Skeletal muscle tissue (tissue), 4 donors: ENCODE measurements around the gene GRM7. TPM values are rescaled to one million over a fixed set of nuclear protein-coding genes. Genes with fewer than 3 reads are reported as not detected.
"Not testable (repeated sequence)": the region's sequence is repeated elsewhere in the genome, so short reads cannot be mapped to it uniquely, and the experiment has no call there.

Source experiments
- H3K27ac ChIP-seq: one replicate; pipeline ENCODE4 v1.7.0; 2013; ENCODE audit warnings: mild to moderate bottlenecking, low read depth, low read length, inconsistent platforms
- H3K27me3 ChIP-seq, 3 donors: one replicate each; pipeline ENCODE4 v1.7.0; 2013; ENCODE audit warnings: low read length in 3 of 3; ENCODE audit not compliant: control insufficient read depth in 3 of 3, insufficient read depth in 3 of 3
- H3K36me3 ChIP-seq, 3 donors: one replicate each; pipeline ENCODE4 v1.7.0; 2013; ENCODE audit warnings: low read length in 3 of 3; ENCODE audit not compliant: control insufficient read depth in 3 of 3, insufficient read depth in 3 of 3
- H3K4me1 ChIP-seq, 3 donors: one replicate each; pipeline ENCODE4 v1.7.0; 2013; ENCODE audit warnings: low read length in 3 of 3, mild to moderate bottlenecking in 3 of 3; ENCODE audit not compliant: control insufficient read depth in 3 of 3, insufficient read depth in 3 of 3
- H3K4me3 ChIP-seq, 3 donors: one replicate each; pipeline ENCODE4 v1.7.0; 2013; ENCODE audit warnings: low read length in 3 of 3
- H3K9ac ChIP-seq, 3 donors: one replicate each; pipeline ENCODE4 v1.7.0; 2013; ENCODE audit warnings: low read length in 3 of 3, mild to moderate bottlenecking in 3 of 3, moderate library complexity in 2 of 3, low read depth in 1 of 3
- H3K9me3 ChIP-seq, 3 donors: one replicate each; pipeline ENCODE4 v1.7.0; 2013; ENCODE audit warnings: low read length in 3 of 3; ENCODE audit not compliant: control insufficient read depth in 3 of 3
- total RNA-seq: library from RNA; depleted of rRNA; stranded (reverse); fragments of >200 nt; gene quantifications from one replicate; pipeline ENCODE4 v1.2.3, GENCODE V29; 2014
- donor health status: Osteomylitis.

Gene GRM7
- total RNA-seq, 1 donor from 2014 or later: 1.0 TPM

DNA sequence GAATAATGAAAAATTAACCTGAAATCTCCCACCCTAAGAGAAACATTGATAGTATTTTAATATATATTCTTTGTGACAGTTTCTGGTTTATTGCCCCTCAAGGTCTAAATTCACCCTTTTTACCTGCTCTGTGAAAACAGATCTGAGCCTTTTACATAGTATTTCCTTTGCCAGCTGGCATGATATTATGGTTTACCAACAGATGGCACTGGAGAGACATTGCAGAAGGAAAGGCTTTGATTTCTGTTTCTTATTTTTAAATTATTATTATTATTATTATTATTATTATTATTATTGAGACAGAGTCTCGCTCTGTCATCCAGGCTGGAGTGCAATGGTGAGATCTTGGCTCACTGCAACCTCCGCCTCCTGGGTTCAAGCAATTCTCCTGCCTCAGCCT, 74.5 kb downstream of the GRM7 start:
- H3K36me3 ChIP-seq, H3K9me3 ChIP-seq, H3K4me3 ChIP-seq, H3K27me3 ChIP-seq, H3K9ac ChIP-seq, H3K27ac ChIP-seq, H3K4me1 ChIP-seq: not testable (repeated sequence)

DNA sequence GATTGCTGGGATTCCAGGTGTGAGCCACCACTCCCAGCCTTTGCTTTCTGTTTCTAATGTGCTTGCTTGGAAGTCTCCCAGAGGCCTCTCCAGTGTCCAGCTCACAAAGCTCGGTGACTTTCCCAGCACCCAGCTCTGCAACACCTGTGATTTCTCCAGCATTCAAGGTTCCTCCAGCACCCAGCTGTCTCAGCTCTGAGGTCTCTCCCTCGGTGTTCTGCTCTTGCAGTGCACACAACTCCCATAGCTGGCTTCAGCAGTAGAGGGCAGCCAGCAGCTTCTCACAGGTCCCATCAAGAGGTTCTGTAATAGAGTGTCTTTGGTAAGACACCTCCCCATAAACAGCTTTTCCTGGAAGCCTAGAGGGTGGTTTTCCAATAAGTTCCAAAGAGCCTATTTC, 75.1 kb downstream of the GRM7 start:
- no peak overlapping the region for H3K4me3 ChIP-seq
- H3K9ac ChIP-seq: no peak overlapping the region
- no peaks in the 10 kb centered on the region for H3K9me3 ChIP-seq
- no peaks in the 10 kb centered on the region for H3K36me3 ChIP-seq
- no peaks in the 10 kb centered on the region for H3K27me3 ChIP-seq
- no peak overlapping the region for H3K27ac ChIP-seq
- no peaks in the 10 kb centered on the region for H3K4me1 ChIP-seq

- Histone ChIP-seq H3K27me3 (no peaks in the 10 kb centered on the region), H3K9ac (no peak overlapping the region), H3K4me3 (no peak overlapping the region), H3K4me1 (no peaks in the 10 kb centered on the region), H3K36me3 (no peaks in the 10 kb centered on the region), H3K27ac (no peak overlapping the region), H3K9me3 (no peaks in the 10 kb centered on the region)
Observed at GRCh38 chr3:6962801-6963200, 101.9 kb downstream of the GRM7 start.

- H3K27me3 ChIP-seq: no peaks in the 10 kb centered on the region
- H3K4me3 ChIP-seq: no peak overlapping the region
- H3K36me3 ChIP-seq: no peaks in the 10 kb centered on the region
- no peak overlapping the region for H3K27ac ChIP-seq
- H3K9ac ChIP-seq: no peak overlapping the region
- no peaks in the 10 kb centered on the region for H3K9me3 ChIP-seq
- no peaks in the 10 kb centered on the region for H3K4me1 ChIP-seq
Observed at GRCh38 chr3:6965881-6966280, 105.0 kb downstream of the GRM7 start.

DNA sequence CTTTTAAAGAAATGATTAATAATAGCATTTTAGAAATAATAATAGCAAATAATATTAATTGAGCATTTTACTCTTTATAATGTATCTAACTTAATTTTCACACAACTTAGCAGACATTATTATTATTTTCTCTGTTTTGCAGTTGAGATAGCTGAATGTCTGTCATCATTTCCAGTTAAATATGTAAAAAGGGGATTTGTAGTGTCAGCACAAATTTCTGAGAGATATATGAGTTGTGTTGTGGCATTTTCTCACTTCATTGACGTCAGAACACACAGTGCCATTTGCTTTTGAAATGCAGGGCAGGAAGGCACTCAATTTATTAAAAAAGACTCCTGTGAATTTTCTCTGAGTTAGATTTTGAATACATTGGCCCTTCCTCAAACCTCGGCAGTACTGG, 111.0 kb downstream of the GRM7 start:
- H3K27ac ChIP-seq: no peak overlapping the region
- peaks cover 0 to 3% (median 0%) of the 10 kb centered on the region in 3 donors for H3K27me3 ChIP-seq
- H3K9me3 ChIP-seq: no peaks in the 10 kb centered on the region
- H3K9ac ChIP-seq: no peak overlapping the region
- no peaks in the 10 kb centered on the region for H3K36me3 ChIP-seq
- no peaks in the 10 kb centered on the region for H3K4me1 ChIP-seq
- H3K4me3 ChIP-seq: no peak overlapping the region

- H3K27me3 ChIP-seq: no peaks in the 10 kb centered on the region
- H3K4me3 ChIP-seq: no peak overlapping the region
- H3K9me3 ChIP-seq: no peaks in the 10 kb centered on the region
- no peaks in the 10 kb centered on the region for H3K36me3 ChIP-seq
- H3K4me1 ChIP-seq: no peaks in the 10 kb centered on the region
- H3K27ac ChIP-seq: no peak overlapping the region
- H3K9ac ChIP-seq: no peak overlapping the region
Observed at GRCh38 chr3:6985848-6986247, 124.9 kb downstream of the GRM7 start.

DNA sequence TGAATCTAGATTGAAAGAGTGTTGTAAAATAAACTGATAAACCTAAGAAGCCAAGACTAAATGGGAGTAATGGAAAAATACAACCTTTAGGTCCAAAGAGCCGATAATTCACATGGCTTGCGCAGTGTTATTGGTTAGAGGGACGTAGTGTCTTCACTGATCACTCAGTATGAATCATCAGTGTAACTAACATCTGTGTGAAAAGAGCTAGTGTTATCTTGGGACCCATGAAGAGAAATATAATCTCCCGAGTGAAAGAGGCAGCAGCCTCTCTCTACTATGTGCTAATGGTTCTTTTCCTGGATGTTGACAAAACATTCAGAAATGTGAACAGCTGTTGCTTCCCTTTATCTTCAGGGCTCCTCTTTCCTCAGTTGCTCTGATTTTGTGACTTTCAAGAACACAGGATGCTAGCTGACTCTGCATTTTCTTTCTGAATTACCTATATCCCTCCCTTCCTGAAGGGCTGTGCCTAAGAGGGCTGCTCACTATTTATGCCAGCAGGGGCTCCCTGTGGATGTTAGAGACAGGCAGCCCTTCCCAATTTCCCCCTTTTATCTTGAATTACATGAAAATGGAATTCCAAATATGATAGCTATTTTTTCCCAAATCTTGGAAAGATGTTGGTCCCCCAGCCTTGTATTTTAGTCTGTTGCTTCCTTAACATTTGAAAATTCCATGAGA, 128.8 kb downstream of the GRM7 start:
- Histone ChIP-seq H3K27me3 (no peaks in the 10 kb centered on the region), H3K27ac (no peak overlapping the region)

DNA sequence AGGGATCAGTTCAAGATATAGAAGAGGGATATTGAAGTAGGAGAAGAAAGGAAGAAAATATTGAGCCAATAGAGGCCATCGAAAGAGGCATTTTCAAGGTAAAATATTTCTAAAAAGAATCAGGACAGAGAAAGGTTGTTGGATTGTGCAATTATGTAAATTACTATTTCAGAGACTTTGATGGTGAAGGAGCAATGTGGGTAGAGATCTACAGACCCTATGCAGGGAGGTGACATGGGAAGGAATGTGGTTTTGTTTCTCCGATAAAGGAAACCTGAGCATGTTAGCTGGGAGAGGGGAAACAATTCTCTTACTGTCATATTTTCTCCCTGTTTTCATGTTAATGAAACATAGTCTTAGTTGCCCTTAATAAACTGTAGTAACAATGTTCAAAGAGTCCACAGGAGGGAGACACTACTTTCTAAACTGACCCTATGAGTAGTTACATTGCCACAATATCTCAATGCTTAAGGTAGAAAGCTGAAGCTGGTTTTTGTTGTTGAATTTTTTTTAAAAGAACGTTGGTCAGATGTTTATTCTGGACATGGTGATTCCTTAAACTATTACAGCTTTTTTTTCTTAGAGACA, 133.3 kb downstream of the GRM7 start:
- Histone ChIP-seq H3K4me3 (no peak overlapping the region), H3K27ac (no peak overlapping the region), H3K27me3 (no peaks in the 10 kb centered on the region), H3K9me3 (no peaks in the 10 kb centered on the region), H3K36me3 (no peaks in the 10 kb centered on the region), H3K4me1 (no peaks in the 10 kb centered on the region), H3K9ac (no peak overlapping the region)

More for the DNA sequence above, 128.8 kb downstream of the GRM7 start:
- no peak overlapping the region for H3K4me3 ChIP-seq
- H3K4me1 ChIP-seq: no peaks in the 10 kb centered on the region
- no peaks in the 10 kb centered on the region for H3K36me3 ChIP-seq
- H3K9me3 ChIP-seq: no peaks in the 10 kb centered on the region
- no peak overlapping the region for H3K9ac ChIP-seq

- H3K4me3 ChIP-seq: no peak overlapping the region
- no peaks in the 10 kb centered on the region for H3K4me1 ChIP-seq
- H3K9ac ChIP-seq: no peak overlapping the region
- H3K27ac ChIP-seq: no peak overlapping the region
- no peaks in the 10 kb centered on the region for H3K36me3 ChIP-seq
- H3K9me3 ChIP-seq: no peaks in the 10 kb centered on the region
- no peaks in the 10 kb centered on the region for H3K27me3 ChIP-seq
Observed at GRCh38 chr3:7000501-7000900, 139.6 kb downstream of the GRM7 start.

DNA sequence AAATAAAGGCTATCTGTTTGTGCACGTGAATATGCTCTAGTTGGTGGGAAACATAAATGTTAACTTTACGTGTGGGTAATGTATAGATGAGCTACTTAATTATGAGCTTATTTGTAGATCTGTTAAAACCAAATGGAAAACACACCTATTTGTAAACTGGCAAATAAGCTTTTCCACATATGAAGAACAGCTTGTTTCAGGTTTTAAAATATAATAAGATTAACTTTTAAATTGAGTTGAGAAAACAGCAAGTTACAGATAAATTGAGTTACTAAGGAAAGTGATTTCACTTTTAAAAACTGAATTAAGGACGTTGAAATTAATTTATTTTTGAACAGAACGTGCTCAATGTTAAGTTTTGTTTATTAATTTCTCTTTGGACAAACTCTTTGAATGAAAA, 140.5 kb downstream of the GRM7 start:
- Histone ChIP-seq H3K27ac (no peak overlapping the region), H3K4me1 (no peaks in the 10 kb centered on the region), H3K9me3 (no peaks in the 10 kb centered on the region), H3K27me3 (no peaks in the 10 kb centered on the region), H3K4me3 (no peak overlapping the region), H3K36me3 (no peaks in the 10 kb centered on the region), H3K9ac (no peak overlapping the region)
